Lower lobe of right lung (tissue), 2 donors: ENCODE results near the gene DUSP7. TPM values are rescaled to one million over a fixed set of nuclear protein-coding genes. Genes with fewer than 3 reads are reported as not detected.
A peak's percentile ranks its signal among the peaks of the same experiment; 100 is the strongest.

Source experiments
- ATAC-seq, 2 donors: fragments of 200-7000 bp; cut with Tn5 transposase; one replicate each; pipeline ENCODE4 v1.9.1; 2020 to 2022; ENCODE audit warnings: mild to moderate bottlenecking in 2 of 2, moderate library complexity in 2 of 2
- DNase-seq: peaks from one replicate; pipeline ENCODE4 v3.0.0-alpha.2; 2020
- H3K27ac ChIP-seq: fragments of 200-600 bp; one replicate; pipeline ENCODE4 v1.8.0; 2022
- H3K27me3 ChIP-seq: fragments of 200-600 bp; one replicate; pipeline ENCODE4 v1.8.0; 2022; ENCODE audit warnings: low read depth
- H3K36me3 ChIP-seq: fragments of 200-600 bp; one replicate; pipeline ENCODE4 v1.8.0; 2022; ENCODE audit warnings: mild to moderate bottlenecking
- H3K4me1 ChIP-seq: fragments of 200-600 bp; one replicate; pipeline ENCODE4 v1.8.0; 2022
- H3K4me3 ChIP-seq: fragments of 200-600 bp; one replicate; pipeline ENCODE4 v1.8.0; 2022; ENCODE audit warnings: mild to moderate bottlenecking
- H3K9me3 ChIP-seq: fragments of 200-600 bp; one replicate; pipeline ENCODE4 v1.8.0; 2022
- intact Hi-C: fragments of 100-400 bp; cut with DNase I; formaldehyde crosslinking; loops from one replicate; pipeline ENCODE4 v1.11.0; 2022
- total RNA-seq: library from RNA; stranded (reverse); fragmentation: NEBNext Ultra II Directional; extraction: Animal tissue kit (Norgen Biotek cat#: 25700); gene quantifications from one replicate; pipeline ENCODE4 v1.2.1, GENCODE V29; 2021
- TF ChIP-seq, protein P1 (sequence below): fragments of 200-600 bp; IDR thresholded peaks from one replicate; pipeline ENCODE4 v1.8.0; 2022; ENCODE audit warnings: antibody characterized with exemption, mild to moderate bottlenecking
- donor health status: DM: no; HTN: yes; CAD: no; lungs with severe emphysema.

The DUSP7 gene
- total RNA-seq, 1 donor from 2014 or later = 28.8 TPM

DNA sequence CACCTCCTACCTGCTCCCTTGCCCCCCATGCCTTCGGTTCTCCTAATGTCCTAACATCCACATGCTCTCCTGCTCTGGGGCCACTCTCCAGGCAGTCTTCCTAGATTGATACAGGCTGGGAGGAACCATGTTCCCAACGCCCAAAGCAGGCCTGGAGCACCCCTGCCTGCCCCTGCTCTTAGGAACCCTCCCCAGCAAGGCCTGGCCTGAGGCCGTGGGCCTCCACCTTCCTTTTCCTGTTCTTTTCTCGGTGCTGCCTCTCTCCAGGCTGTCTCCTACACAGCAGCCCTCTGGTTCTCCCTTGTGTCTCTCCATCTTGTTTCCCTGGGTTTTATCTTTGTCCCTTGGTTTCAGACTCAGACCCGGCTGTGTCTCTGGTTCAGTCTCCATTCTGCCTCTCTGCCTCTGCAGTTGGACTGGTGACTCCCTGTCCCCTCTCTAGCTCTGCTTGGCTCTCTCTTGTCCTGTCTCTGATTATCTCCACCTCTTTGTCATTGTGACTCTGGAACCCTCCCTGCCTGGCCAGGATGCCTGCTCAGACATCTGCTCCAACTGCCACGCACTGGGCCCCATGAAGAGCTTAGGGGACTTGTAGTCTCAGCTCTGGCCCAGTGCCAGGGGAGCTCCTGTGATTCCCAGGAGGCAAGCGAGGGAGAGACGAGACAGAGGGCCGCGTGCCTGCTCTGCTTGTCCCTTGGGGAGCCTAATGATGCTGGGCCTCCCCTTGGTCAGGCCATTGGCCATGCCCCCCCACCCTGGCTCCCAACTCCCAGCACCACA lies 34.7 kb downstream of the DUSP7 start:
- Histone ChIP-seq H3K9me3 (no peaks in the 10 kb centered on the region), H3K27me3 (no peaks in the 10 kb centered on the region), H3K4me1 (peaks cover 30% of the 10 kb centered on the region), H3K4me3 (no peak overlapping the region), H3K36me3 (no peaks in the 10 kb centered on the region), H3K27ac (peak overlapping the region; percentile 67)
- intact Hi-C loops = no loop called here
- no peak for ATAC-seq
- TF ChIP-seq, protein P1, sequence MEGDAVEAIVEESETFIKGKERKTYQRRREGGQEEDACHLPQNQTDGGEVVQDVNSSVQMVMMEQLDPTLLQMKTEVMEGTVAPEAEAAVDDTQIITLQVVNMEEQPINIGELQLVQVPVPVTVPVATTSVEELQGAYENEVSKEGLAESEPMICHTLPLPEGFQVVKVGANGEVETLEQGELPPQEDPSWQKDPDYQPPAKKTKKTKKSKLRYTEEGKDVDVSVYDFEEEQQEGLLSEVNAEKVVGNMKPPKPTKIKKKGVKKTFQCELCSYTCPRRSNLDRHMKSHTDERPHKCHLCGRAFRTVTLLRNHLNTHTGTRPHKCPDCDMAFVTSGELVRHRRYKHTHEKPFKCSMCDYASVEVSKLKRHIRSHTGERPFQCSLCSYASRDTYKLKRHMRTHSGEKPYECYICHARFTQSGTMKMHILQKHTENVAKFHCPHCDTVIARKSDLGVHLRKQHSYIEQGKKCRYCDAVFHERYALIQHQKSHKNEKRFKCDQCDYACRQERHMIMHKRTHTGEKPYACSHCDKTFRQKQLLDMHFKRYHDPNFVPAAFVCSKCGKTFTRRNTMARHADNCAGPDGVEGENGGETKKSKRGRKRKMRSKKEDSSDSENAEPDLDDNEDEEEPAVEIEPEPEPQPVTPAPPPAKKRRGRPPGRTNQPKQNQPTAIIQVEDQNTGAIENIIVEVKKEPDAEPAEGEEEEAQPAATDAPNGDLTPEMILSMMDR = no peak
- DNase-seq = no peak

DNA sequence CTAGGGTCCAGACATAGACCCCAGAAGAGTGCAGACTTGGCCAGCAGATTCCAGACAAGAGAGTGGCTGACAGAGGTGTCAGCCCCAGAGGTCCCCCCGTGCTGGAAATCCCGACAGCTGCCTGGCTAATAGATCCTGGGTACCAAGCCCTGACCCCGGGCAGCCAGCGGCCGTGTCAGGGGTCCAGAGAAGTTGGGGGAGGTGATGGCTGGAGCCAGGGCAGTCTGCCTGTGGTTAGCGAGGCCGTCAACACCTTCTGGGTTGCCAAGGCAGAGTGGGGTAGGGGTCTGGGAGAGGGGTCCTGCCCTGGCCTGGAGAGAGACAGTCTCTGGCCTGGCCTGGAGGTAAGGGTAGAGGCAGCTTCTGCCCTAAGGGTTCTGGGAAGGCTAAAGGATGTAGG lies 35.6 kb downstream of the DUSP7 start:
- ATAC-seq (no peak), DNase-seq (no peak)
- Histone ChIP-seq H3K4me1 (peaks cover 30% of the 10 kb centered on the region), H3K4me3 (no peak overlapping the region), H3K27me3 (no peaks in the 10 kb centered on the region), H3K36me3 (no peaks in the 10 kb centered on the region), H3K9me3 (no peaks in the 10 kb centered on the region), H3K27ac (peak overlapping the region; percentile 67)
- intact Hi-C loops = no loop called here
- TF ChIP-seq, protein P1 = no peak

DNA sequence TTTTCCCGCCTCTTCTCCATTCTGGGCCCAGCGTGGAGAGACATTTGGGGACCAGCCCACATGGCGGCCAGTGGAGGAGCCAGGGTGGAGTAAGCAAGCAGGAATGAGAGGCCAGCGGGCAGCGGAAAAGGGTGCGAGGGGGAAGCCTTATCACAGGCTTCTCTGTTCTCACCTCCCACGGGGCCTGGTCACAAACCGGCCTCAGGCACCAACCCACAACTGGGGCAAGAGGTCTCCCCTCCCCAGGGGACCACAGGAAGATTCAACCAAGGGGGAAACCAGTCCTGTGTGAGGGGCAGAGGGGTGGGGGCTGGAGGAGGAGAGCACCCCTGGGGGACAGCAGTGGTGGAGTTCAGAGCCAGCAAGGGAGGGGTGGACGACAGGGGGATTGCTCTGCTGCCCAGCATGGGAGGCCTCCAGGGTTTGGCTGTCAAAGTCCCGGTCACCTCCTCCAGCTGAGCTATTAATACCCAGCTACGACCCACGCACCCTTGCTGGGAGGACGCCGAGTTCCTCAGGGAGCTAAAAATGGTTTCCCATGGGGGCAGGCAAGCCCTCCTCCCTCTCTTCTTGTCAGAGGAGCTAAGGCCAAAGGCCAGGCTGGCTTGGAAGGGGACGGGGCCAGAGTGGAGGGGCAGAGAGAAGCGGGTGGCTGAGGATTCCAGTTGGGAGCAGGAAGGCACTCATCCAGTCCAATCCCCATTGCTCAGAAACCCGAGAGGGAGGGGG lies 36.9 kb downstream of the DUSP7 start:
- Histone ChIP-seq H3K4me3 (no peak overlapping the region), H3K27ac (peak overlapping the region; percentile 31), H3K4me1 (peaks cover 30% of the 10 kb centered on the region), H3K9me3 (no peaks in the 10 kb centered on the region), H3K27me3 (no peaks in the 10 kb centered on the region), H3K36me3 (no peaks in the 10 kb centered on the region)
- intact Hi-C loops = loop anchor here (10.0 kb wide), 1 partner anchor 105 kb away; no protein-coding TSS in a partner anchor
- DNase-seq (no peak), ATAC-seq (peak in 1 of 2 donors; percentile 7)
- TF ChIP-seq, protein P1 = no peak

DNA sequence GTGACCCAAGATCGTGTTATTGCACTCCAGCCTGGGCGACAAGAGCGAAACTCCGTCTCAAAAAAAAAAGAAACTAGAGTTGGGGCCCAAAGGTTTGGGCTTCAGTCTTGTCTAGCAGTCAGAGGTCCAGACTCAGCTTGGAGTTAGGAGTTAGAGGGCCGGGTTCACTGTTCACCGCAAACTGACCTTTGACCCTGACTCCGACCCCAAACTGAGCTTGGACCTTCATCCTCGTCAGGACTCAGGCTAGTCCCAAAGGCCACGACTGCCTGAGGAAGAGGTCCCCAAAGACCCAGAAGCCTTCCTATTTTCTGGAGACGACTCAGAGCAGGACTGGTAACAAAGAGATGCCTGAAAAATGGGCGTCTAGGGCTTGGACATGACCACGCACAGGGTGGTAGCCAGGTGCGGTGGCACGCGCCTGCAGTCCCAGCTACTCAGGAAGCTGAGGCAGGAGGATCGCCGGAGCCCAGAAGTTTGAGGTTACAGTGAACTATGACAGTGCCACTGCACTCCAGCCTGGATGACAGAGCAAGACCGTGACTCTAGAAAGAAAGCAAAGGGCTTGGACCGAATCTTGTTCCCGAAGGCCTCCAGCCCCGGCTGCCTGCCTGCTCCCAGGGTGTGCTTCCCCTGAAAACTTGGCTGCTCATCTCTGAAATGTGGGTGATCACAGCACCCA lies 37.9 kb downstream of the DUSP7 start:
- Histone ChIP-seq H3K27ac (peak overlapping the region; percentile 31), H3K4me3 (no peak overlapping the region)

DNA sequence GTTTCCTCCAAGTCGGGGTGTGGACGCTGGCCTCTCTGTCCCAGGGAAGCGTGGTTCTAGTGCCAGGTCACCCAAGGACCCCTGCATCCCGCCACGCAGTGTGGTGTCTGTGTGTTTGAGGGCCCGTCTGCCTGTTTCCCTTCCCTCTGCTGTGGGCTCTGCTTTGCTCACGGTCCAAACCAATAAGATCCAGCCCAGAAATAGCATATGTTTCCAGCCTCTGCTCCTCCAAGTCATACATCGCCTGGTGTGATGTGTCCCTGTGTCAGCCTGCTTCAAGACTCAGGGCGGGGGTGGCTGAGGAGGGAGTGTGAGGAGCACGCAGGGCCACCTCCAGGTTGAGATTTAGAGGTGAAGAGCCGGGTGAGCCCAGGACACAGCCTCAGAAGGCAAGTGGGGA lies 38.8 kb downstream of the DUSP7 start:
- TF ChIP-seq, protein P1 = no peak
- peak overlapping the region; percentile 18 for H3K27ac ChIP-seq
- H3K4me3 ChIP-seq = no peak overlapping the region
- no peaks in the 10 kb centered on the region for H3K9me3 ChIP-seq
- no peak for ATAC-seq
- H3K36me3 ChIP-seq = no peaks in the 10 kb centered on the region
- peaks cover 19% of the 10 kb centered on the region for H3K4me1 ChIP-seq
- no peak for DNase-seq
- intact Hi-C loops = loop anchor here (10.0 kb wide), 1 partner anchor 107 kb away; no protein-coding TSS in a partner anchor
- no peaks in the 10 kb centered on the region for H3K27me3 ChIP-seq

More for the DNA sequence above, 37.9 kb downstream of the DUSP7 start:
- H3K9me3 ChIP-seq = no peaks in the 10 kb centered on the region
- intact Hi-C loops = loop anchor here (10.0 kb wide), 1 partner anchor 106 kb away; no protein-coding TSS in a partner anchor
- no peaks in the 10 kb centered on the region for H3K27me3 ChIP-seq
- ATAC-seq = no peak
- TF ChIP-seq, protein P1 = no peak
- DNase-seq = no peak
- H3K36me3 ChIP-seq = no peaks in the 10 kb centered on the region
- H3K4me1 ChIP-seq = peaks cover 21% of the 10 kb centered on the region
